GM18519 (cell line): Measurements from ENCODE around the gene GOLGA8B.
"Not testable (repeated sequence)": the region's sequence is repeated elsewhere in the genome, so short reads cannot be mapped to it uniquely, and the experiment has no call there.

Source experiments
- ATAC-seq: cut with Tn5 transposase; IDR thresholded peaks from one replicate; pipeline ENCODE4 v1.9.1; 2021; ENCODE audit warnings: mild to moderate bottlenecking, moderate library complexity; ENCODE audit not compliant: unreplicated experiment, low FRiP score

The GOLGA8B gene

DNA sequence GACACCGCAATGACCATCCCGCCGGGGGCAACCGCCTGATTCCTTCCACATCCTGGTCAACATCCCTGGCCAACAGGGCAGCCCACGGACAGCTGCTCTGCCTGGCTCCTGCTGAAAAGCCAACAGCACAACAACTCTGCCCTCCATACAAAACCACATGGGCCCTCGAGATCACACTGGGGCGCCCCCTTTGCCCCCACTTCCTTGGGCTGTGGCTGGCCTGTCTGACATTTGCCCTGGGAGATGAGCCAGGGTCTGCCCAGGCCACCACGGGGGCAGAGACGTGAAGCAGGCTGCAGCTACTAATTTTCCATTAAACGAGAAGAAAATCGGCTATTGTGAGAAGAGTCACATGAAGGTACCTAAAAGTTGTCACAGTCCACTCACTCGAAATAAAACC lies 16.3 kb downstream of the GOLGA8B start:
- ATAC-seq: not testable (repeated sequence)

DNA sequence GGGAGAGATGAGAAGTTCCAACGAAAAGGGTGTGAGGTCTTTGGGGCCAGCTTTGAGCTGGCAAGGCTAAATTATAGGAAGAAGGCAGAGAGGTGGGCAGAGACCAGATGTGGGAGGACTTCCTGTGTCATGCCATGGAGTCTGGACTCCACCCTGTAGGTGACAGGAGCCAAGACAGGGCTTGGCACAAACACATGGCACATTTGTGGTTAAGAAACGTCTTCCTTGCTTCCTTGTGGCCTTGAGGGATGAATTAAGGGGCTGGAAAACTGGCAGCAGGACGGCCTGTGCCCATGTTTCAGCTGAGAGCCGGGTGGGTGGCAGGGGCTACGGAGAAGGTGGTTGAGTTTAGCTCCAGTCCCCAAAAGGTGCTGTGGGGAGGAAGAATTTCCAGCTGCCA lies 18.7 kb downstream of the GOLGA8B start:
- not testable (repeated sequence) for ATAC-seq

DNA sequence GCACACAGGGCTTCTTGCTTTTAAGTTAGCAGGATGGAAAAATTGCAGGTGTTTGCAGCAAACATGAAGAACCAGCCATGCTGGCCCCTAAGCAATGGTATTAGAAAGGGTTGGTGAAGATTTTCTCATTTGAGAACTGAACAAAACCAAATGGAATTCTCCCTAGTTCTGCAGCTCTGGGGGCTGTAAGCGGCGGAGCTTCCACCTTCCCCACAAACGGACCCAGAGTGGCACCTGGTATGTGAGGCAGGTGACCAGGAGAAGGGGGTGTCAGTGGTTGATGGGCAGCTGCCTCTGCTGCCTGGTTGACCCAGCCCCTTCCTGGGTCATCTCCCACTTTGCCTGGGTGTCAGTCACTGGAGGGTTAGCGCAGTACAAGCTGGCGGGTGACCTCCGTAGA lies 22.6 kb downstream of the GOLGA8B start:
- ATAC-seq: not testable (repeated sequence)

DNA sequence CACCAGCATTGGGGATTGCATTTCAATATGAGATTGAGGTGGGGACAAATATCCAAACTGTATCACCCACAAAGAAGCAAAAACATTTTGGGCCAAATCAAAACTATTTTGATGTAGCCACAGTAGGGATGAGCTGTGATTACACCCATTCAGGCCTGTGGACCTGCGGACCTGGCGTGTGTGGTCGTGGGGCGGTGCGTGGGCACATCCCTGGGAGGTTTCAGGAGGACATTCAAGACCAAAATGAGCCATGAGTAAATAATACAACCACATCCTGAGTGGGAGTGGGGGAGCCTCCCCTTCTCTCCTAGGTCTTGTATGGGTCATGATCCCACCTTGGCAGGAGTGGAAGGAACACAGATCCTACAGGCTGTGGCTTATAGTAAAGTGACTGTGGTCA lies 23.7 kb downstream of the GOLGA8B start:
- ATAC-seq: not testable (repeated sequence)

DNA sequence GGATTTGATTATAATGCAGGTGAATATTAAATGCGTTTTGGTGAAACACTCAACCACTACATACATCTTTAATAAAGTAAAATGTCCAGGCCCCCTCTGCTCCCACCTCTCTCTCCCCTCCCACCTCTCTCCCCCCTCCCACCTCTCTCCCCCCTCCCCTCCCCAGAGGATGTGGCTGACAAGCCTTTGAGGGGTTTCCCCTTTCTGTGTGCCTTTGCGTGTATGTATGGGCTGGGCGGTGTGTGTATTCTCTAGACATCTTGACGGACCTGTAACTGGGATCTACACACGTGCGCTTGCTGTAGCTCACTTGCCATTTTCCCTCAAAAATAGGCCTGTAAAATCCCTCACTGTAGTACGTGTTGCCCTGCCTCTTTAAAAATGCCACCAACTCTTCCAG lies 28.3 kb downstream of the GOLGA8B start:
- not testable (repeated sequence) for ATAC-seq

DNA sequence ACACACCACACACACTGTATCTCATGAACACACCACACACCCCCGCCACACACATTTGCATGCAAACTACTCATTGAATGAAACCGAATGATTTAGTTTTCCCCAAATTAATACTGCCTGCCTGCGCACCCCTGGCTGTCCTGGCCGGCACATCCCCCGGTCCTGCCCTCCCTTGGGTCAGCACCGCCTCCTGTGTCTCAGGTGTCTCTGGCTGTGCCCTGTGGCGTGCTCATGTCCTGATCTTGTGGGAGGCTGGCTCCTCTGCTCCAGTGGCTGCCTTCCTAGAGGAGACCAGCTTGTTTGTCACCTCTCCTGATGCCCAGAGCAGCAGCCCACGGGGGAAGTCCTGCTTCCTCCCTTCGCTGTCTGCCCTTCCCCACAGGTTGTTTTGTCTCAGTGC lies 28.7 kb downstream of the GOLGA8B start:
- ATAC-seq: not testable (repeated sequence)

DNA sequence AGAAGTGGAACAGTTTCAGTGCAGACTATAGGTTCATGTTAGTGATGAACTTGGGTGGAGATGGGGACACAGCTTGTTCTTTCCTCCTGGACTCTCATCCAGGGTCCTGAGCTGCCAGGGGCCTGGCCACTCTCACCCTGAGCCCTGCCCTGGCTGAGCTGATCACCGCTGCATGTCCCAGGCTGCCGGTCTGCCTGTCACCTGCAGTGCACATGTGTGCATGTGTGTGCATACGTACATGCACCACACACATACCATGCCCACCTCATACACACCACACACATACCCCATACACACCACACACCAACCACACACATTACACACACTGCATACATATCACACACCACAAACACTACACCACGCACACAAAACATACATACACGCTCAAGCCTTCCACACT lies 29.3 kb downstream of the GOLGA8B start:
- ATAC-seq: not testable (repeated sequence)

DNA sequence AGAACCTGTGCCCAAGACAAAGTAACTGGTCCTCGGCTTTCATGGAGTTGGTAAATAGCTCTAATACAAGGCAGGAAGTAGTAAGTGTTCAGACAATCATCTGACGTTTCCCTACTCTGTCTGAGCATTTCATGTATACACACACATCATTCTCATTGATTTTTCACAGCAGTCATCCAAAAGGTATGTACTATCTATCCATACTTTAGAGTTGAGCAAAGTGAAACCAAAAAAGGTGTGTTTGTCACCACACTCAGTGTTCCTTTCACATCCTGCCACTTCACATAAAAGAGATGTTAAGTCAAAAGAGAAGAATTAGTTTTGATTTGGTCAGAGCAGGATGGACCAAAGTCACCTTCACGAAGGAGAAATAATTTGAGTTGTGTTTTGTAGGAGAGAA lies 33.3 kb downstream of the GOLGA8B start:
- peak; percentile 54 for ATAC-seq

- peak; percentile 54 for ATAC-seq
Observed at GRCh38 chr15:34549381-34549809, 34.1 kb downstream of the GOLGA8B start.

- ATAC-seq: not testable (repeated sequence)
Observed at GRCh38 chr15:34543860-34544649, 39.4 kb downstream of the GOLGA8B start.

GRCh38 chr15:34535857-34536256 lies 47.6 kb downstream of the GOLGA8B start:
- ATAC-seq: not testable (repeated sequence)
